HCT116 (cell line): ENCODE results near the gene CCDC195. TPM values are rescaled to one million over a fixed set of nuclear protein-coding genes. Genes with fewer than 3 reads are reported as not detected.

ENCODE experiments used
- ATAC-seq: fragments of 200-7000 bp; cut with Tn5 transposase; 2 replicates; pipeline ENCODE4 v1.9.1; 2020; ENCODE audit warnings: mild to moderate bottlenecking, moderate library complexity
- BruUV-seq: library from RNA; stranded (reverse); fragments of 400-500 nt; replicated peaks from 2 replicates; lab custom pipeline; 2021; lab: Mats Ljungman, UMichigan
- CTCF ChIA-PET: fragments of 300-600 bp; sonication (Branson Sonifier 250); formaldehyde crosslinking; loops from one replicate; lab custom pipeline; 2021; ENCODE audit warnings: antibody characterized with exemption; lab: Charles Lee
- POLR2A ChIA-PET: fragments of 300-600, 350-600 bp; sonication (Branson Sonifier 250); formaldehyde crosslinking; loops from one replicate; lab custom pipeline; 2021; ENCODE audit warnings: antibody characterized with exemption; lab: Charles Lee
- RAD21 ChIA-PET, 2 experiments: fragments of 300-600 bp; sonication (Branson Sonifier 250); formaldehyde crosslinking; loops; one replicate each; lab custom pipeline; 2023; ENCODE audit warnings: low total read pairs in 2 of 2; ENCODE audit not compliant: uncharacterized antibody in 2 of 2, unreplicated experiment in 2 of 2, low non-redundant PET in 1 of 2; lab: Charles Lee
- DNase-seq: peaks from one replicate; pipeline ENCODE4 v3.0.0-alpha.2; 2010; ENCODE audit warnings: low read depth, low spot score
- H2AFZ ChIP-seq: fragments of 200-600 bp; shearing (Covaris generic), sonication (generic); 2 replicates; pipeline ENCODE4 v1.6.1; 2017; ENCODE audit warnings: low read depth, mixed run types, mixed read lengths, antibody characterized with exemption, low read length; ENCODE audit not compliant: poor library complexity, severe bottlenecking
- H3K27ac ChIP-seq: 2 replicates; pipeline ENCODE4 v1.5.1; 2012; ENCODE audit warnings: low read depth, low read length
- H3K27me3 ChIP-seq: fragments of 200-600 bp; sonication (generic); 2 replicates; pipeline ENCODE4 v1.6.1; 2016; ENCODE audit warnings: mixed run types, low read length, mixed read lengths; ENCODE audit not compliant: insufficient read depth
- H3K36me3 ChIP-seq, 2 experiments: fragments of 200-500 bp in 1 of 2; fragments of 200-600 bp in 1 of 2; sonication (Bioruptor generic) in 1 of 2; sonication (generic) in 1 of 2; 2 replicates each; pipeline versions ENCODE4 v1.5.1 to v1.6.1; 2014 to 2016; ENCODE audit warnings: low read length in 2 of 2, inconsistent platforms in 1 of 2, mixed read lengths in 1 of 2, mixed run types in 1 of 2; ENCODE audit not compliant: insufficient read depth in 2 of 2, control insufficient read depth in 1 of 2
- H3K4me1 ChIP-seq, 2 experiments: fragments of 200-600 bp in 1 of 2; sonication (generic) in 1 of 2; 2 replicates each; pipeline versions ENCODE4 v1.5.1 to v1.6.1; 2012 to 2017; ENCODE audit warnings: low read length in 2 of 2, inconsistent platforms in 1 of 2, mild to moderate bottlenecking in 1 of 2, mixed read lengths in 1 of 2, mixed run types in 1 of 2, moderate library complexity in 1 of 2; ENCODE audit not compliant: insufficient read depth in 2 of 2, control insufficient read depth in 1 of 2
- H3K4me2 ChIP-seq: fragments of 200-600 bp; sonication (generic); 2 replicates; pipeline ENCODE4 v1.6.1; 2017; ENCODE audit warnings: mixed run types, low read length, mixed read lengths
- H3K4me3 ChIP-seq, 2 experiments: fragments of 200-600 bp in 1 of 2; sonication (generic) in 1 of 2; replicated peaks in 1 of 2; 2 replicates each; pipeline ENCODE4 v1.5.1; 2011 to 2016; ENCODE audit warnings: low read length in 2 of 2, control low read depth in 1 of 2, low read depth in 1 of 2, mild to moderate bottlenecking in 1 of 2, mixed read lengths in 1 of 2, mixed run types in 1 of 2
- H3K79me2 ChIP-seq: fragments of 200-600 bp; sonication (generic); 2 replicates; pipeline ENCODE4 v1.6.1; 2017; ENCODE audit warnings: mild to moderate bottlenecking, mixed run types, low read length, moderate library complexity, mixed read lengths; ENCODE audit not compliant: insufficient read depth
- H3K9ac ChIP-seq: fragments of 200-600 bp; sonication (generic); 2 replicates; pipeline ENCODE4 v1.6.1; 2016; ENCODE audit warnings: low read length, mixed read lengths
- H3K9me2 ChIP-seq: fragments of 200-600 bp; sonication (generic), shearing (Covaris generic); 2 replicates; pipeline ENCODE4 v1.6.1; 2017; ENCODE audit warnings: mixed run types, mild to moderate bottlenecking, moderate library complexity; ENCODE audit not compliant: insufficient read depth
- H3K9me3 ChIP-seq, 2 experiments: fragments of 200-500 bp in 1 of 2; fragments of 200-600 bp in 1 of 2; sonication (Bioruptor generic) in 1 of 2; sonication (generic) in 1 of 2; 2 replicates each; pipeline ENCODE4 v1.6.1; 2014 to 2017; ENCODE audit warnings: low read length in 2 of 2, mixed read lengths in 2 of 2, inconsistent platforms in 1 of 2, low read depth in 1 of 2, mild to moderate bottlenecking in 1 of 2, mixed run types in 1 of 2, moderate library complexity in 1 of 2; ENCODE audit not compliant: control insufficient read depth in 1 of 2, insufficient read depth in 1 of 2
- H4K20me1 ChIP-seq: fragments of 200-600 bp; sonication (generic), shearing (Covaris generic); 2 replicates; pipeline ENCODE4 v1.6.1; 2017; ENCODE audit warnings: mixed run types, mild to moderate bottlenecking, moderate library complexity; ENCODE audit not compliant: insufficient read depth
- EGR1 ChIP-seq: IDR thresholded peaks from 2 replicates; pipeline ENCODE4 v1.6.1; 2012; ENCODE audit warnings: low read depth
- ELF1 ChIP-seq: IDR thresholded peaks from 2 replicates; pipeline ENCODE4 v1.6.1; 2012; ENCODE audit warnings: low read depth, borderline replicate concordance
- EZH2 ChIP-seq: fragments of 200-600 bp; sonication (generic); IDR thresholded peaks from 2 replicates; pipeline ENCODE4 v1.6.1; 2017; ENCODE audit warnings: antibody characterized with exemption, mixed run types
- EZH2phosphoT487 ChIP-seq: fragments of 200-600 bp; IDR thresholded peaks from 2 replicates; pipeline ENCODE4 v1.6.1; 2018; ENCODE audit warnings: antibody characterized with exemption, borderline replicate concordance
- RAD21 ChIP-seq: IDR thresholded peaks from 2 replicates; pipeline ENCODE4 v1.6.1; 2012; ENCODE audit warnings: low read depth, mild to moderate bottlenecking
- SP1 ChIP-seq: IDR thresholded peaks from 2 replicates; pipeline ENCODE4 v1.6.1; 2012; ENCODE audit warnings: low read depth
- SRF ChIP-seq: IDR thresholded peaks from 2 replicates; pipeline ENCODE4 v1.6.1; 2012; ENCODE audit warnings: low read depth
- TCF7L2 ChIP-seq: IDR thresholded peaks from 2 replicates; pipeline ENCODE4 v1.7.0; 2011; ENCODE audit warnings: borderline replicate concordance, inconsistent platforms; ENCODE audit not compliant: insufficient read depth, insufficient read length; ENCODE audit errors: extremely low read depth
- intact Hi-C: fragments of 100-400 bp; cut with micrococcal nuclease; formaldehyde crosslinking; loops from 2 replicates; pipeline ENCODE4 v1.10.0; 2022
- total RNA-seq: library from RNA; stranded (reverse); gene quantifications from one replicate; pipeline ENCODE4 v1.2.1, GENCODE V29; 2021; ENCODE audit not compliant: unreplicated experiment
- TF ChIP-seq, protein P1 (sequence below): IDR thresholded peaks from 2 replicates; pipeline ENCODE4 v1.6.1; 2012; ENCODE audit warnings: low read depth
- TF ChIP-seq, protein P2 (sequence below): IDR thresholded peaks from 2 replicates; pipeline ENCODE4 v1.6.1; 2012
- TF ChIP-seq, protein P3 (sequence below), 3 experiments: fragments of 200-600 bp in 1 of 3; sonication (generic) in 1 of 3; IDR thresholded peaks in 2 of 3; conservative IDR thresholded peaks in 1 of 3; 2 replicates each; pipeline ENCODE4 v1.5.1; 2012 to 2017; ENCODE audit warnings: low read depth in 2 of 3, low read length in 2 of 3, antibody characterized with exemption in 1 of 3, borderline replicate concordance in 1 of 3, control low read depth in 1 of 3, mild to moderate bottlenecking in 1 of 3, mixed read lengths in 1 of 3, mixed run types in 1 of 3, moderate library complexity in 1 of 3; ENCODE audit not compliant: insufficient read depth in 1 of 3

The CCDC195 gene
- total RNA-seq, 1 experiment from 2014 or later: not detected

DNA sequence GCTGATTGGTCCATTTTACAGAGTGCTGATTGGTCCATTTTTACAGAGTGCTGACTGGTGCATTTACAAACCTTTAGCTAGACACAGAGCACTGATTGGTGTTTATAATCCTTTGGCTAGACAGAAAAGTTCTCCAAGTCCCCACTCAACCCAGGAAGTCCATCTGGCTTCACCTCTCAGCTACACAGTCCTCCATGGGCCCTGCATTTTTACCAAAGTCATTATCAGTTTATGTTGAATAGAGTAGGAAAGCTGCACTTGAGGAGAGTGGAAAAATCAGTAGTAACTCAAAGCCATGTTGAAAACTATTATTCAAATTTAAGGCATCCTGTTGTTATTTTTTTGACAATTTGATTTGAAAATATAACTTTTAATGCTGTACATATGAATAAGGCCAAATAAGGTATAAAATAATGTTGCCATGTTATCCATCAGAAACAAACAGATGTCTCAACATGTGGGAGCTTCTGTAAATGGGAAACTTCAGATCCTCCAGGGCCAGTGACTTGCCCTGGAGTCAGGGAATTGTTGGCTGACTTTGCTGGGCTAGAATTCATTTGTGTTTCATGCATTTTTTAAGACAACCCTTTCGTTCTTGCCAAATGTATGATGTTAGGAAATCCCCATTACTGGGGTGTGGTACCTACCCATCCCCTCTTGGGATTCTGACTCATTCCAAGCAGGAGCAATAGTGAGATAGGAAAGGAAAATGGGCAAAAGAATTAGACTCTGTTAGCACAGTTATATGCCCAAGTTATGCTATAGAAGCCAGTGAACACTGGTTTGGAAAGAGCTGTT is 37.8 kb upstream of the CCDC195 start:
- Histone ChIP-seq H3K27me3 (no peaks in the 10 kb centered on the region), H2AFZ (no peak overlapping the region), H3K9ac (no peak overlapping the region), H3K36me3 (no peaks in the 10 kb centered on the region), H3K9me3 (peaks cover 3 to 4% of the 10 kb centered on the region in 2 experiments; a peak in 2 of 4 replicates), H3K79me2 (no peaks in the 10 kb centered on the region), H3K27ac (no peak overlapping the region), H3K9me2 (no peaks in the 10 kb centered on the region), H4K20me1 (no peaks in the 10 kb centered on the region), H3K4me3 (no peak overlapping the region), H3K4me1 (no peaks in the 10 kb centered on the region), H3K4me2 (no peak overlapping the region)
- no peak for DNase-seq
- no peak for ATAC-seq
- RAD21 ChIA-PET: no interaction called here
- POLR2A ChIA-PET: no interaction called here
- CTCF ChIA-PET: no interaction called here
- no TSS peak for BruUV-seq
- intact Hi-C loops: no loop called here
- no peak for TF ChIP-seq EZH2
- TF ChIP-seq TCF7L2: no peak
- TF ChIP-seq ELF1: no peak
- TF ChIP-seq RAD21: no peak
- no peak for TF ChIP-seq EGR1
- TF ChIP-seq, protein P1, sequence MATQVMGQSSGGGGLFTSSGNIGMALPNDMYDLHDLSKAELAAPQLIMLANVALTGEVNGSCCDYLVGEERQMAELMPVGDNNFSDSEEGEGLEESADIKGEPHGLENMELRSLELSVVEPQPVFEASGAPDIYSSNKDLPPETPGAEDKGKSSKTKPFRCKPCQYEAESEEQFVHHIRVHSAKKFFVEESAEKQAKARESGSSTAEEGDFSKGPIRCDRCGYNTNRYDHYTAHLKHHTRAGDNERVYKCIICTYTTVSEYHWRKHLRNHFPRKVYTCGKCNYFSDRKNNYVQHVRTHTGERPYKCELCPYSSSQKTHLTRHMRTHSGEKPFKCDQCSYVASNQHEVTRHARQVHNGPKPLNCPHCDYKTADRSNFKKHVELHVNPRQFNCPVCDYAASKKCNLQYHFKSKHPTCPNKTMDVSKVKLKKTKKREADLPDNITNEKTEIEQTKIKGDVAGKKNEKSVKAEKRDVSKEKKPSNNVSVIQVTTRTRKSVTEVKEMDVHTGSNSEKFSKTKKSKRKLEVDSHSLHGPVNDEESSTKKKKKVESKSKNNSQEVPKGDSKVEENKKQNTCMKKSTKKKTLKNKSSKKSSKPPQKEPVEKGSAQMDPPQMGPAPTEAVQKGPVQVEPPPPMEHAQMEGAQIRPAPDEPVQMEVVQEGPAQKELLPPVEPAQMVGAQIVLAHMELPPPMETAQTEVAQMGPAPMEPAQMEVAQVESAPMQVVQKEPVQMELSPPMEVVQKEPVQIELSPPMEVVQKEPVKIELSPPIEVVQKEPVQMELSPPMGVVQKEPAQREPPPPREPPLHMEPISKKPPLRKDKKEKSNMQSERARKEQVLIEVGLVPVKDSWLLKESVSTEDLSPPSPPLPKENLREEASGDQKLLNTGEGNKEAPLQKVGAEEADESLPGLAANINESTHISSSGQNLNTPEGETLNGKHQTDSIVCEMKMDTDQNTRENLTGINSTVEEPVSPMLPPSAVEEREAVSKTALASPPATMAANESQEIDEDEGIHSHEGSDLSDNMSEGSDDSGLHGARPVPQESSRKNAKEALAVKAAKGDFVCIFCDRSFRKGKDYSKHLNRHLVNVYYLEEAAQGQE: no peak
- TF ChIP-seq SP1: no peak
- TF ChIP-seq EZH2phosphoT487: no peak
- no peak for TF ChIP-seq SRF
- TF ChIP-seq, protein P2, sequence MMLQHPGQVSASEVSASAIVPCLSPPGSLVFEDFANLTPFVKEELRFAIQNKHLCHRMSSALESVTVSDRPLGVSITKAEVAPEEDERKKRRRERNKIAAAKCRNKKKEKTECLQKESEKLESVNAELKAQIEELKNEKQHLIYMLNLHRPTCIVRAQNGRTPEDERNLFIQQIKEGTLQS: no peak
- TF ChIP-seq, protein P3, sequence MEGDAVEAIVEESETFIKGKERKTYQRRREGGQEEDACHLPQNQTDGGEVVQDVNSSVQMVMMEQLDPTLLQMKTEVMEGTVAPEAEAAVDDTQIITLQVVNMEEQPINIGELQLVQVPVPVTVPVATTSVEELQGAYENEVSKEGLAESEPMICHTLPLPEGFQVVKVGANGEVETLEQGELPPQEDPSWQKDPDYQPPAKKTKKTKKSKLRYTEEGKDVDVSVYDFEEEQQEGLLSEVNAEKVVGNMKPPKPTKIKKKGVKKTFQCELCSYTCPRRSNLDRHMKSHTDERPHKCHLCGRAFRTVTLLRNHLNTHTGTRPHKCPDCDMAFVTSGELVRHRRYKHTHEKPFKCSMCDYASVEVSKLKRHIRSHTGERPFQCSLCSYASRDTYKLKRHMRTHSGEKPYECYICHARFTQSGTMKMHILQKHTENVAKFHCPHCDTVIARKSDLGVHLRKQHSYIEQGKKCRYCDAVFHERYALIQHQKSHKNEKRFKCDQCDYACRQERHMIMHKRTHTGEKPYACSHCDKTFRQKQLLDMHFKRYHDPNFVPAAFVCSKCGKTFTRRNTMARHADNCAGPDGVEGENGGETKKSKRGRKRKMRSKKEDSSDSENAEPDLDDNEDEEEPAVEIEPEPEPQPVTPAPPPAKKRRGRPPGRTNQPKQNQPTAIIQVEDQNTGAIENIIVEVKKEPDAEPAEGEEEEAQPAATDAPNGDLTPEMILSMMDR (IDR thresholded peaks at IDR 0.05 in 2 of 3, conservative IDR thresholded peaks at IDR 0.05 in 1 of 3; ENCODE audit: borderline replicate concordance in 1 of 3, insufficient read depth in 1 of 3, low read depth in 2 of 3, low read length in 2 of 3): no peak
- TF ChIP-seq, all 23 proteins: peak for 0
